Tibial nerve (tissue), 3 donors: ENCODE results near the gene ATP1A1.

Experiments used
- CTCF ChIP-seq, 5 experiments: fragments of 200-600 bp in 3 of 5; fragments of 450-650 bp in 2 of 5; sonication (generic) in 3 of 5; IDR thresholded peaks; one replicate each; pipeline ENCODE4 v1.5.1; 2016 to 2019; ENCODE audit warnings: antibody characterized with exemption in 5 of 5, mild to moderate bottlenecking in 3 of 5, moderate library complexity in 2 of 5
- POLR2A ChIP-seq, 2 donors: fragments of 450-650 bp; IDR thresholded peaks; one replicate each; pipeline ENCODE4 v1.6.1; 2017; ENCODE audit warnings: antibody characterized with exemption in 2 of 2, mild to moderate bottlenecking in 2 of 2, moderate library complexity in 2 of 2

- TF ChIP-seq CTCF (IDR thresholded peaks at IDR 0.05), result no peak
- TF ChIP-seq POLR2A (IDR thresholded peaks at IDR 0.05), result no peak
These were observed 37.0 kb upstream of the ATP1A1 start for GRCh38 chr1:116335850-116336624.
